Stimulated activated CD8-positive, alpha-beta memory T cell treated with anti-CD3 and anti-CD28 coated beads, Interleukin-12 subunit alpha, Interleukin-12 subunit beta, amount 100 ng/mL, for 24 hours (primary cell): Measurements from ENCODE around the gene CNTNAP2.

ENCODE experiments used
- DNase-seq: peaks from one replicate; pipeline ENCODE4 v3.0.0-alpha.2; 2020; ENCODE audit errors: extremely low read depth

CNTNAP2 gene

DNA sequence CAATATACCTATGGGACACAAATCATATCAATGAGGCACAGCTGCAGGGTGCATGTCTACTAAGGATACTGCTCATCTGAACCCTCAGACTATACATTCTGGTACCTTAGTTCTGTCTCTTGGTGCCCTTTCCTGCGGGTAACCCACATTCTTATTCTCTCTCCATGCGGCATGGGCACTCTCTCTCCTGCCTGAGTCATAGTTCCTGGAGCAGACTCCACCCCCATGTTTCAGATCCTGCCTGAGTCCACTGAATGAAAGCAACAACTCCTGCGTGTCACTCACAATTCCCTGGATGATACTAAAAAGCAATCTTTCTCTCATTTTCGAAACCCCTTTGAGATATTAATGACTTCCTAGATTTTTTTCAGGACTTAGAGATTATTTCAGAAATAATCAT lies 1820.8 kb downstream of the CNTNAP2 start:
- no peak for DNase-seq

DNA sequence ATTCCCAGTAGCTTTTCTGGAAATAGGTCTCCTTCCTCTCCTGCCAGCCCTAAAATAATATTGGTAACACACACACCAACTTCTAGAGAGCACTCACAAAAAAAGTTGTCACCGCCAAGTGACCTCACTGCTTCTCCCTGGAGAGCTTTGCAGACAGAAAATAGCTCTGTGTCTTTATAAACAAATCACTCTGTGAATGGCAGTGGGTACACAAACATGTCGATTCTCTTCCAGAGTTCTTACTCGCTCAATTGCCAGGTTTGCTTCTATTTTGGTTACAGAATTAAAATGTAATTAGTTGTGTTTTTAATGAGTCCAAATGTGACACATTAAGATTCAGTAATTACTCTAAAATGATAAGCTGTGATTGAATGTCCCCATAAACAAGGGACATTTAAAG lies 1824.8 kb downstream of the CNTNAP2 start:
- no peak for DNase-seq

DNA sequence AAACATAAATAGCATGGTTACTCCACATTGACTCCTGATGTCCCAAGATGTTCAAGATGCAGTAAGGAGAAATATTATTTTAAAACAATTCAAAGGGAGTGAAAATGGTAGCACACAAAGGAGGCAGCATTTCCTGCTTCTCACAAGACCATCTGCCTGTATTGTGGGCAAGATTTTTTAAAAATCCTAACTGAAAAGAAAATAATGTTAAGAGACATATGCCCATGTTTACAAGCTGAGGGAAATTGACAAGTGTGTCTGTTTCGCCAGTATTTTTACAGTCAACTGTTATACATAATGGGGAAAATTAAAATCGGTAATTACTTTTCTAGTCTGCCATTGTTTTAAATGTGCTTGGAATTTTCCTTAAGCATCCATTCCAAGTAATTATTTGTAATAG lies 1827.7 kb downstream of the CNTNAP2 start:
- DNase-seq, result no peak

DNA sequence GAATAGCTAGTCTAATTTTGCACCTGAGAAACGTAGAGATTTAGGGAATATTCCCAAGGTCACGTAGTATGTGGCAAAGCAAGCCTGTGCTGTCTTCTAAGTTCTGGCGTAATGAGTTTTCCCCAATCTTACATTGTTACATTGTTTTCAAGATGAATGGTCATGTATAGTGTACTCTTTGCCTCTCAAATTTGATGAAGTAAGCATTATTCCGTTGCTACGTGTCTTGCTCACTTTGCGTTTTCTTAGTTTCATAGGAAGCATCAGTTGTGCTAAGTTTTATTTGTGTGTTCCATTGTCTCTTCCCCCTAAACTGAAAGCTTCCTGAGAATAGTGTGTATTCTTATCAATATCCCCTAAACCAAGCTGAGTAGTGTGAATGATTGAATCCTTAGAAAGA lies 1836.3 kb downstream of the CNTNAP2 start:
- DNase-seq, result no peak

DNA sequence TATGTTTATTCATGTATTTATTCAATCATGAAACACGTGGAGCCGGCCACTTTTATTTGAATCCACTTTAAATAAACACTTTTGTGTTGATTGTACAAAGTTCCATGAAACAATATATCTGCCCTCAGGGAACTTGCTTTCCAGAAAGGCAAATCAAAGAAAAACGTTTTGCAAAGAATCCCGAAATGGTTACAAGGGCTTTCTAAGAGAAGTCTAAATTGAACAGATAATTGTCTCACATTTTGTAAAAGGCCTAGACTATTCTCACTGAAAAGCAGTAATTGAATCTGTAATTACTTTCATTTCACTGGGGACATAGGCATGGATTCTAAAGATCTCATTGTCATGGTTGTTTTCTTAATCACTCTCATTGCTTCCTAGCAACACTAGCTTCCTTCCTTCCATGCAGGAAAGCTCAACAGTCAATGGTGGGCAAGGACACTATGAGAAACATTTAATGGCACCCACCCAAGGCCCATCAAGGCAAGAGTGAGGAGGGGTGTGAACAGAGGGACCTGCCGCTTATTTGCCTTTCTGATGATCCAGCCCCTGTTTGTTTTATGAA lies 1851.5 kb downstream of the CNTNAP2 start:
- no peak for DNase-seq

DNA sequence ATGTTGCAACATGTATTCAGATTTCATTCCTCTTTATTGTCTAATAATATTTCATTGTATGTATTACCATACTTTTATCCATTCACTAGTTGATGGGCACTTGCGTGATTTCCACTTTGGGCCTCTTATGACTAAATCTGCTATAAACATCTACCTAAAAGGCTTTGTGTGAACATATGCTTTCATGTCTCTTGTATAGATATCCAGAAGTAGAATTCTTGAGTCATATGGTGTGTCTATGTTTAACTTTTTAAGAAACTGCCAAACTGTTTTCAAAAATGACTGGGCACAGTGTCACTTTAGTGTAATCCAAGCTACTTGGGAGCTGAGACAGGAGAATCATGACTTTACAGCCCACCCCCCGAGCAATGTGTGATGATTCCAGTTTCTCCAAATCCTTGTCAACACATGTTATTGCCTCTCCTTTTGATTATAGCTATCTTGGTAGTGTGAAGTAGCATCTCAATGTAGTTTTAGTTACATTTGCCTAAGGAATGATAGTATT lies 1855.1 kb downstream of the CNTNAP2 start:
- DNase-seq, result no peak

DNA sequence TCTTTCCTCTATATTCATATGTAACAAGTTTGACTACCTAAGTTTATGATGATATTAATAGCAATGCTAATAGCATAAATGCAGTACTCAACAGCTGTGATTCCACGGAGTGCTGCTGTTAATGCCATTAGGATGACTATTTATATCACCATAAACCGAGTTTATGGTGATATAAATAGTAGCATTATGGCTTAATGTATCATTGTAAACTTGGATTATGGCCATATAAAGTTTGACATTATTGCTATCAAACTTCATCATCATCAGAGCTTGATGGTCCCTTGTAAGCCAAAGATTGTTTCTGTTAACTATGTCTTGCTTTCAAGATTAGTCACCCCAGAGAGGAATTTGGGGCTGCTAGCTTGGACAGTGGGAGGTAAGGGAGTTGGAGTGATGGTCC lies 1861.6 kb downstream of the CNTNAP2 start:
- no peak for DNase-seq

DNA sequence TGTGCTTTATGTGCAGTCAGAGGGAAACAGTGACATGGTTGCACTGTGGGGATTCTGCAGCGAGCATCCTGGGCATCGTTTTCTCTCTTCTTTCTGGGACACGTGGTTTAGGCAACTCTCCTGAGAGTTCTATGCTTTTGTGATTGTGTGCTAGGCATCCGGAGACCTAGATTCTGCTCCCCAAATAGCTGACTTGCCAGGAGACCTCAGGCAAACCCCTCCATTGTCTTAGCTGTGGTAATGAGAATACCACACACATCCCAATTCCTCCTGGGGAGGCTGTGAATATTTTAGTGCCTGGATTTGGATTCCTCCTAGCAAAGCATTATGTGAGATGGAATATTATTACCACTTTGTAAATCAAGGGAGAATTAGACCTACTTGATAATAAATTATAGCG lies 1862.0 kb downstream of the CNTNAP2 start:
- no peak for DNase-seq

DNA sequence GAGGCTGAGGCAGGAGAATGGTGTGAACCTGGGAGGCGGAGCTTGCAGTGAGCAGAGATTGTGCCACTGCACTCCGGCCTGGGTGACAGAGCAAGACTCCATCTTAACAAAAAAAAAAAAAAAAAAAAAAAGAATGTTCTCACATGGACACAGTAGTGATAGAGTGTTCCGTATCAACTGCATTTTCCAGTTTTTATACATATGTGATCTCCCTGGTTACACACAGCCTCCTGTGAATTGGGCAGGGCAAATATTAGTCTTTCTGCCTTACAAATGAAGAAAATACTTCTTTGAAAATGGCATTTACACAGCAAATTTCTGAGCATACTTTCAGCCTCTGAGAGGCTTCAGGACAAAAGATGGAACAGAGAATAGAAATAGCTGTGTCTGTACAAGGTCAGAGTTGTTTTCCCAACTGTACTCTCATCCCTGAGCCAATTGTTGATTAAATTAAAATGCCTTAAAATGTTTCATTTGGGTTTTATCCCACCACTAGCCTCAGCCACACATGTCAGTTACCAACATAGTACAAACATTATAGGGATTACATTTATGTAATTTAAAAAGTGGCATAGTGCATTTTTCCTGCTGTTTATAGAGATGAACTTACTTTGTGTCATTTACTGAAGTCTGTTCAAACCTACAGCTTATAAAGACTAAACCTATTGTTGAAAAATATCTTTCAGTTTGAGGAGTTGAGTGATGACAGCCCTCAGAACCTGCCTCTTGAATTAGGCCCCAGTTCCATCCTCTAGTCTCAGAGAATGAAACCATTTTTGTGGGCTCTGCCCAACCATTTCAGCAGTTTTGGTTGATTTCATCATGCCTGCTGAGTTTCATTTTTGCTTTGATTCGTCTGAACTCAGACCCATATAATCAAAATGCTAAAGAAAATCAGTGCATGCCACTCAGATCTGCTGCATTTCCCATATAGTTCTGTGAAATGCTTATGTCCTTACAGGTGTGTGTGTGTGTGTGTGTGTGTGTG lies 1864.5 kb downstream of the CNTNAP2 start:
- no peak for DNase-seq

DNA sequence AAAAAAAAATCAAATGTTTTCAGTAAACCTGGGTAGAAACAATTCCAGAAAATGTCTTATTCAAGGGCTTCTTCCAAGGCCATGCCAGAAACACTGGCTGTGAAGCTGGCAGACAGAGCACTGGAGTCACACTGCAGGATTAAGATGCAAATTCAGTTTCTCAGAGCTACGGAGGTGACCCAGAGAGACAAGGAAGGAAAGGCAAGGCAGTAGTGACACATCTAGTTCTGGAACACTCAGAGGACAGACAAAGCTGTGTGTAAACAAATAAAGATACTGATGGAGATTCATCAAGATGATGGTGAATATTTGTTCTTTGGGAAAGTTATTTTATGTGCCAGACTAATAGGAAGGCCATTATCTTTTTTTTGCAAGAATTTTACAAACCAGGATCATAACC lies 1865.7 kb downstream of the CNTNAP2 start:
- DNase-seq, result no peak

DNA sequence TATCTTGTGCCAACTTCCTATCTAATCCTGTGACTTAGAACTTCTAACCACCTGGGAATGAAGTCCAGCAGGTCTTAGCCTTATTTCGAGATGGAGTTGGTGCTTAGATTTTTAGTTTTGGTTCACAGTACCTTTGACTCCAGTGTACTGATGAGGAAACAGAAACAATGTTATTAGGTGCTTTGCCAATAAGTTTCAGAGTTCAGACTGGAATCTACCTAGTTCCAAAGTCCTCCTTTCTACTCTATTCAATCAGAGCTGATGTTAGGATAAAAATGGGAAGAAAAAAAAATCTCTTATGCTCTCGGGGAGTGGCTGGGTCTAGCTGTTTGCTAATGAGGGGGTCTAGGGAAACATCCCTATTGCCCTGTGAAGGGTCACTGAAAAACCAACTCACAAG lies 1867.7 kb downstream of the CNTNAP2 start:
- no peak for DNase-seq

DNA sequence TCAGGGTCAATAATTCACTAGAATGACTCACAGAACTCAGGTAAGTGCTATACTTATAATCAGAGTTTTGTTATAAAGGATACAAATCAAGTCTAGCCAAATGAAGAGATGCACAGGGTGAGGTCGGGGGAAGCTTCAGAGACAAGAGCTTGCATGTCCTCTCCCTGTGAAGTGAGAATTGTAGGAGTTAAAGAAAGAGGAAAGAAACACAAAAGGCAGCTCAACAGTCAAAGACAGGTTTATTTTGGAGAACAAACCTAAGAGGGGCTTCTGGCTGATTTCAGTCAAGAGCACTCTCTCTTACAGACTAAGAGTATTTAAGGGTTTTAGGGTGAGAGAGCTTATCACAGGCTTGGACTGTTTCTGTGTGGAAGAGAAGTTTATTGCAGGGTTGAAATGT lies 1873.5 kb downstream of the CNTNAP2 start:
- DNase-seq, result no peak

DNA sequence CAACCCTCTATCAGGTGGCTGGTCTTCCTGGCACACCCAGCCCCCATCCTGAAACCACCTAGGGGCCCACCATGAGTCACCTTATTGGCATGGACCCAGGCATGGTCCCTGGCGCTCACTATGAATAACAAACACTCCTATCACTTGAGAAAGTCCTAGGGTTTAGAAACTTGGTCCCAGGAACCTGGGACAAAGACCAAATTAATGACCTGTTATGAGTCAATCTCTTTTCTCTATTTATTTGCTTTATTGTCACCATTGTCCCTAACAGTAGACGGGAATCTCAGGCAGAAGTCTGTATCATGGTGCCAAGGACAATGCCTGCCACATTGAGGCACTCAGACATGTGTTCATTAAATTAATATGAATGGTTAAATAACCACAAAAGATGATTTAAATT lies 1874.3 kb downstream of the CNTNAP2 start:
- DNase-seq, result no peak

DNA sequence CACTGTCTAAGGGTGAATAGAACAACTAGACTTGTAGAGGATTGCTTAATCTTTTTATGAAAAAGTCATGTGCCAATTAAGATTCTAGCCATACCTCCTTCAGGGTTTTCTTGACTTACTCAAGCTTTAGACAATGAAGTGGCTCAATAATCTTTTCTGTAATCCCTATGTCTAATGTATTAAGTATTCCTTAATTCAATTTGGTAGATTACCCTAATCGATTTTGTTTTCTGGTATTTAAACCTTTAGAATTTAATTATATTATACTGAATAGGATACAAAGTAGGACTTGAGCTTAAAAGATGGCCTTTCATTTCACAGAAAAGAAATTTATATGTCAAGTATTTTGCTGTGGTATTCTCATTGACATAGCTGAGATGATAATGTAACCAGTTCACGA lies 1876.1 kb downstream of the CNTNAP2 start:
- no peak for DNase-seq

DNA sequence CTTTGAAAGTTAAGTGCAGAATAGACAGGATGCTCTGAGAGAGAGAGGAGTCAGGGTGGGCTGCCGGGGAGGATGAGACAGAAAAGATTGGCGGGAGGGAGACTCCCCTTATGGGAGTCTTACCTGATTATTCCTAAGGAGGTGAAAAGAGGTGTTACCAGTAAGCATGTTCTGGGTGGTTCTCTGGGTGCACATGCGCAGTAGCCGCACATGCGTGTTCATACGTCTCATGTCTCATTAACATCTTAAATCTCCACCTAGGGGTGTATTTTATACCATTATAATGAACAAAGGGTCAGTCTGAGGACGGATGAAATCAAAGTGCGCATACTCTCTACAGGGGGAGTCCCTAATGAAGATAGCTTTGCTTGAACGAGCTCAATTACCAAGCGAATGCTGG lies 1881.0 kb downstream of the CNTNAP2 start:
- DNase-seq, result no peak

DNA sequence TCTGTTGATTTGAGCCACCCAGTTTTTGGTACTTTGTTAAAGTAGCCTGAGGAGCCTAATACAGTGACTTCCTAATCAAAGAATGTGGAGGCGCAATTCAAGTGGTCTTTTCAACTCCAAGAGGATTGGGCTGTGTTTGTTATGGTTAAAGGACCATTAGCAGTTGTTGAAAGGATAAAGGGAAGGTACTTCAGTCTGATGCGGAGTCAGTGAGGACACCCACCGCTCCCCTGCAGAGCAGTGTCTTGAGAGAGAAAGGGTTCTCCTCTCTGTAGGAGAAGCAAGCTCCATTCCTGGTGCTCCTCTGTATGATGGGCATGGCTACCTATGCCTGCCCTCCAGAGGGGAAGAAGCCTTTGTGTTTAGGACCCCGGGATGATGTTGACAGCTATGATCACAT lies 1883.4 kb downstream of the CNTNAP2 start:
- DNase-seq, result no peak

DNA sequence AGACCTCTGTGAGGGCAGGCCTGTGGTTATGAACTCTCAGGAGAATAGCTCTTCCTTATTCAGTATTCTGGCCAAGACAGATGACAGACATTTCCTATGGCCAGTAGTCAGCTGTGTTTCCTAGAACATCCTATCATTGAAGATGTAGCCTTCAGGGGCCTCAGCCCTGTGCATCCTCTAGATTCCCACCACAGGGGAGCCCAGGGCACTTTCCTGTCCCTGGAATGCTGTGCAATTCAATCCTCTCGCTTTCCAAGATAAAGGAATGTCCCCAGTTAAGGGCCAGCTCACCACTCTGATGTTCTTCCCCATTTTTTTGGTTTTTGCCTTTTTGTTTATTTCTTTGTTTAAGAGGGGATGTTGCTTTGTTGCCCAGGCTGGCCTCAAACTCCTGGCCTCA lies 1895.2 kb downstream of the CNTNAP2 start:
- DNase-seq, result no peak

DNA sequence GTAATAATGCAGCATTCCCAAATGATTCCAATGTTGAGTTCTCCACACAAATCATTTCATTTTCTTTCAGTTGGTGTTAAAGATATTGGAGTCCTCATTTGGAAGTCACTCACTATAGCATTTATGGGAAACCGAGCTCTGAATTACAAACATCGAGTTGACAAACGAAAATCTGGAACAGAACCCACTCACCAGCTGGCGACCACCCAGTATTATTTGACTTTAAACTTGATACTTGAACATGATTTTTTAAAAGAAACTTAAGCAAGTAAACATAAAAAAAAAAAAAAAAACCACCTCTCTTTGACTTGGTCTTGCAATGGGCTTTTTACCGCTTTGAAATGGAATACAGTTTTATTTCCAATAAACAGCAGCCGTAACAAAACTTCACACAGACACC lies 1897.4 kb downstream of the CNTNAP2 start:
- DNase-seq, result no peak

DNA sequence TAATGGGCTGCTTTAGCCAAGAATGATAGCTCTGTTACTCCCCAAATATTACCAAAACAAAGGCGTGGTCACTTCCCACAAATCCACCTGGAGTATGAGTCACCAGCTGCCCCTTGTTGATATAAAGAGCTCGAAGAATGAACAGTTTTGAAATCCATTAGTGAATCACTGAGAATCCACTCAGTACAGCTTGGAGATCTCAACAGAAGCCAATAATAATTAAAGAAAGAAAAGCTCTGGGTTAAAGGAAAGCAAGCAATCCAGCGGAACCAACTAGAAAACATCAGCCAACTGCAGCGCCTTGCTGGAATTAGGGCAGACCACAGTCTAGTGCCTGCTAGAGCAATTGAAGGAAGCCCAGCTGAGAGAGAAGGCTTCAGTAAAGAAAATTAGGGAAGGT lies 1897.9 kb downstream of the CNTNAP2 start:
- DNase-seq, result no peak

DNA sequence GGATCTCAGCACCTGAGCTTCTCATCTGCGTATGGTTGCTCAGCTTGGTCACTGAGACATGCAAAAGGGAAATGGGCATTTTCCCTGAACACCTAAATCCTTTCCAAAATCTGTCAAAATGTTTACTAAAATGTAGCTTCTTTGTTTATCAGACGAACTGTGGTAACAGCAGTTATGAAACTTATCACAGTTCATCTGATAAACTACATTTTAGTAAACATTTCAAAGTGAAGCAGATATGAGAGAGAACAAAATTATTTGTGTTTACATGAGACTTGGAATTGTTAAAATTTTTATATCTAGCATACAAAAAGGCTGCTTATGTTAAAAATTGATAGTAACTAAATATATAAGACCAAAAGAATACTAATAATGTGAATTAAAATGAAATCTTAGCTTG lies 1900.5 kb downstream of the CNTNAP2 start:
- no peak for DNase-seq

DNA sequence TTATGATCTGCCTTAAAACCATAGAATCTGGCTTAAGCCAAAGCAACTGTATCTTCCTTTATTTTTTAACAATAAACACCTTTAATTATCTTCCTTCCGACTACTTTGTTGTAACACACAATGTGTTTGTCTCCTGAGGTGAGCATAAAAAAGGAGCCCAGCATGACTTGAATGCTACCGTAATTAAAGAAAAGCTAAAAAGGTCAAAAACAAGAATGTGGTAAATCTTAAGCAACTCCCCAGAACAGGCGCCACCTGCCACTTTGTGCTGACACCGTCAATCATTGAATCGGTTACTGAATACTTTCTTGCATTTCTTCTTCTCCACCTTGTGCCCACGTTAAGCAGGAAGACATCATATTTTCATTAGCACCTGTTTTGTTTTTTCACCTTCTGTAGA lies 1904.1 kb downstream of the CNTNAP2 start:
- DNase-seq, result no peak

DNA sequence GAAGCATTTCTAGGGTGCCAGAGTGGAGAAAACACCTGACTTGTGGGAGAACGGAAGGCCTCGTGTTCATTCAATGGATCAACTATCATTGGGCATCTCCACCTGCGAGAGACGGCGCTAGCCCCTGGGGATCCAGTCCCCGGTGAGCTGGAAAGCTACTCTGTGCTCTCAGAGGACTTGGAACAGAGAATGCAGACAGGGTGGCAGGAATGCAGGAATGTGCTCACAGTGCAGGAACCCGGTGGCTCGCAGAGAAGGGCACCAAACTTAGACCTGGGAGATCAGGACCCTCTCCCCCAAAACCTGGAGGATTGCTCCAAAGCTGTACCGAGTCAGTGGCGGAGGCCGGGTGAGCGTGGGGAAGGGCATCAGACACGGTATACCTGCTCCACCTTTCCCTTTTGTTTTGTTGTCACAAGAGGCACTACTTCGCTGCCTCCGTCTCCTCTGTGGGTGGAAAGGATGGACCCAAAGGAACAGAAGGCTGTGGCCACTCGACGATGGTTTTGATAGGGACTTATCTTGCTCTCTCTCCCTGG lies 1905.0 kb downstream of the CNTNAP2 start:
- DNase-seq, result no peak

DNA sequence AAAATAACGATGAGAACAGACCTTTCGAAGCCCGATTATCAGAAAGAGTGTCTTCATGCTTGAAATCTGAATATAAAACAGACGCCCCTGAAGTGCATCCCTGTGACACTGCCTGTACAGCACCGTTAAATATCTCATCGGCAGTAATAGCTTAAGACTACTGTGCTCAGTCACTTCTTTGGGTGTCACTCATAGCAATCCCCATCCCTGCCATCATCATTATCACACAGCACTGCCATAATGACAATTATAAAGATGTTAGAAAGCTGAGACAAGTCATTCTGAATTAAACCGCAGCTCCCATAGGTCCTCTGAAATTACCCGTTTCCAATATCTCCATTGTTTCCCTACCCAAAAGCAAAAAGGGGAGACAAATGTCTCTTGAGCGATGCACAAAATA lies 1906.2 kb downstream of the CNTNAP2 start:
- DNase-seq, result no peak
